GM06990 (cell line): ENCODE data around the gene CDH4.

ENCODE experiments used
- DNase-seq: peaks from one replicate; pipeline ENCODE4 v3.0.0-alpha.2; 2011; ENCODE audit not compliant: insufficient read length; ENCODE audit errors: extremely low read depth
- H3K27me3 ChIP-seq: replicated peaks from 2 replicates; pipeline ENCODE4 v1.6.0; 2011; ENCODE audit warnings: low read length; ENCODE audit not compliant: control insufficient read depth, insufficient read depth
- H3K36me3 ChIP-seq: 2 replicates; pipeline ENCODE4 v1.5.1; 2011; ENCODE audit warnings: low read length; ENCODE audit not compliant: control insufficient read depth, insufficient read depth
- H3K4me3 ChIP-seq: replicated peaks from 2 replicates; pipeline ENCODE4 v1.5.1; 2011; ENCODE audit warnings: low read depth, mild to moderate bottlenecking, control low read depth, low read length
- TF ChIP-seq, protein P1 (sequence below): IDR thresholded peaks from 2 replicates; pipeline ENCODE4 v1.5.1; 2011; ENCODE audit warnings: low read length, control low read depth, mild to moderate bottlenecking, inconsistent platforms; ENCODE audit not compliant: insufficient read depth, poor library complexity, severe bottlenecking

The CDH4 gene

DNA sequence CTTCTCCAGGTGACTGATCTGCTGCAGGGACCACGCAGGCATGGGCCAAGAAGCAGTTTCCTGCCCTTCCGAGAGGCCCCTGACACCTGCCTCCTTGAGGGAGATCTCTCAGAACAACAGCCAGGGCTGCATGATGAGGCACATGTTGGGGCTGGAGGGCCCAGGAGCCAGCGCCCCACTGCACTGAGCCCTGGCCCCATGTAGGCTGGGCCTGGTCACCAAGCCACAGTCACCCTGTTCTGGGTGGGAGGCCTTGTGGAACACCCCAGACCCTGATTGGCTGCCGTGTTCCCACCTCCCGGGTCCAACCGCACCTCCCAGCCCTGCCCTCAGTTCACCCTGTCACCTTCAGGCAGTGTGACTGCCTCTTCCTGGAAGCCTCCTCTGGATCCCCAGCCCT is 639.4 kb downstream of the CDH4 start:
- H3K4me3 ChIP-seq: no peak overlapping the region
- TF ChIP-seq, protein P1, sequence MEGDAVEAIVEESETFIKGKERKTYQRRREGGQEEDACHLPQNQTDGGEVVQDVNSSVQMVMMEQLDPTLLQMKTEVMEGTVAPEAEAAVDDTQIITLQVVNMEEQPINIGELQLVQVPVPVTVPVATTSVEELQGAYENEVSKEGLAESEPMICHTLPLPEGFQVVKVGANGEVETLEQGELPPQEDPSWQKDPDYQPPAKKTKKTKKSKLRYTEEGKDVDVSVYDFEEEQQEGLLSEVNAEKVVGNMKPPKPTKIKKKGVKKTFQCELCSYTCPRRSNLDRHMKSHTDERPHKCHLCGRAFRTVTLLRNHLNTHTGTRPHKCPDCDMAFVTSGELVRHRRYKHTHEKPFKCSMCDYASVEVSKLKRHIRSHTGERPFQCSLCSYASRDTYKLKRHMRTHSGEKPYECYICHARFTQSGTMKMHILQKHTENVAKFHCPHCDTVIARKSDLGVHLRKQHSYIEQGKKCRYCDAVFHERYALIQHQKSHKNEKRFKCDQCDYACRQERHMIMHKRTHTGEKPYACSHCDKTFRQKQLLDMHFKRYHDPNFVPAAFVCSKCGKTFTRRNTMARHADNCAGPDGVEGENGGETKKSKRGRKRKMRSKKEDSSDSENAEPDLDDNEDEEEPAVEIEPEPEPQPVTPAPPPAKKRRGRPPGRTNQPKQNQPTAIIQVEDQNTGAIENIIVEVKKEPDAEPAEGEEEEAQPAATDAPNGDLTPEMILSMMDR: no peak
- DNase-seq: no peak
- H3K27me3 ChIP-seq: no peaks in the 10 kb centered on the region
- no peaks in the 10 kb centered on the region for H3K36me3 ChIP-seq

DNA sequence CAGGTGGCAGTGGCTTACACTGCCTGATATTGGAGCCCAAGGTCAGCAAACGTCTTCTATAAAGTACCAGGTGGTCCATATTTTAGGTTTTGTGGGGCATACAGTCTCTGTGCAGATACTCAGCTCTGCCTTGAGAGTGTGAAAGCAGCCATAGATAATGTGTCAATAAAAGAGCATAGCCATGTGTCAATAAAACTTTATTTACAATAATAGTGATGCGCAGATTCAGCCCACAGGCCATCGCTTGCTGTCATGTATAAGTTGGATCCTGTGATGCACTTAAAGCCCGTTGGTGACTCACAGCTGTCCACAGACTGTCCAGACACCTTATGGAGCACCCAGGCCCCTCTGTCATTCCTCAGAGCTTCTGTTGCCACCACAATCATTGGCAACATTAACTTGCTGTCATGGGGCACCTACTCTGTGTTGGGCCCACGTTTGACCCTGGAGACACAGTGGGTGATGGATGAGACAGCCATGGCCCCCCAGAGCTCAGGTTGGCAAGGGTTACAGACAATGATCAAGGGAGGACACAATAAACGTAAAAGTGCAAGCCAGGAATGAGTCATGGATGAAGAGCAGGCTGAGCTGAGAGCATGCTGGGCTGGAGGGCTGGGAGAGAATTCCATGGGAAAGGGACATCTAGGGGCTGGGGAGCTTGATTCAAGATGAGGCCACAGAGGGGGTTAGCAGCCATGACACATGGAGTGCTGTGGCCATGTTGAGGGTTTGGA is 640.0 kb downstream of the CDH4 start:
- H3K36me3 ChIP-seq: no peaks in the 10 kb centered on the region
- H3K4me3 ChIP-seq: no peak overlapping the region
- TF ChIP-seq, protein P1: no peak
- no peak for DNase-seq
- H3K27me3 ChIP-seq: no peaks in the 10 kb centered on the region

DNA sequence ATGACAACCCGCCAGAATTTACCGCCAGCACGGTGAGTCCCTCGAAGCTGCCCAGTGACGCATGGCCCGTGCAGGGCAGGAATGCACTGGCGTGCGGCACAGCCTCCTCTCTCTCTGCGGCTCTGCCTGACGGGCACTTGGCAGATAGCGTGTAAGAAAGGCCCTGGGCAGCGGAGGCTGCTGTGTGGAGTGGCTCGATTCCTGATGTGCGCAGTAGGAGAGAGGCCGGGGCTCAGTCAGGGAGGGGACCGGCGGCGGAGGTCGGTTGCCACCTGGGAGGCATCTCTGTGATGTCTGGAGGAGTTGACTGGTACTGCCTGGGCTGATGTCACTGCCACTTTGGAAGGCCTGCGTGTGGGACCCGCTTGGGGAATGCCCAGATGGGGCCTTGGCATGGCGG is 643.0 kb downstream of the CDH4 start:
- no peak for DNase-seq
- H3K4me3 ChIP-seq: no peak overlapping the region
- TF ChIP-seq, protein P1: no peak
- no peaks in the 10 kb centered on the region for H3K27me3 ChIP-seq
- no peaks in the 10 kb centered on the region for H3K36me3 ChIP-seq

DNA sequence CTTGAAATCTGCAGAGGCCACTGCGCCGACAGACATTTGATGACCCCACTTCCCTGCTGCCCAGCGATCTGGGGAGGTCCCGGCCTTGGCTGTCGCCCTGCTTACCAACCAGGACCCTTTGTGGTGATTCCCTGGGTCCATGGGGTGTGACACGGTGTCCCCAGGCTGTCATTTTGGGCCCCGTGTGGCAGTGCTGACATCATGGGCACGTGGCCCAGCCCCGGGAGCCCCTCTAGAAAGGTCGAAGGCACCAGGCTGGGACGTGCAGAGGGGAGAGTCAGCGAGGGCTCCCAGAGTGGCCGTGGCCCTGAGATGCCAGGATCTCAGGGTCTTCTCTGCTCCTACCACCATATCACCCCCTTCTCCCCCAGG is 643.6 kb downstream of the CDH4 start:
- Histone ChIP-seq H3K27me3 (no peaks in the 10 kb centered on the region), H3K36me3 (no peaks in the 10 kb centered on the region), H3K4me3 (no peak overlapping the region)
- TF ChIP-seq, protein P1: no peak
- no peak for DNase-seq

DNA sequence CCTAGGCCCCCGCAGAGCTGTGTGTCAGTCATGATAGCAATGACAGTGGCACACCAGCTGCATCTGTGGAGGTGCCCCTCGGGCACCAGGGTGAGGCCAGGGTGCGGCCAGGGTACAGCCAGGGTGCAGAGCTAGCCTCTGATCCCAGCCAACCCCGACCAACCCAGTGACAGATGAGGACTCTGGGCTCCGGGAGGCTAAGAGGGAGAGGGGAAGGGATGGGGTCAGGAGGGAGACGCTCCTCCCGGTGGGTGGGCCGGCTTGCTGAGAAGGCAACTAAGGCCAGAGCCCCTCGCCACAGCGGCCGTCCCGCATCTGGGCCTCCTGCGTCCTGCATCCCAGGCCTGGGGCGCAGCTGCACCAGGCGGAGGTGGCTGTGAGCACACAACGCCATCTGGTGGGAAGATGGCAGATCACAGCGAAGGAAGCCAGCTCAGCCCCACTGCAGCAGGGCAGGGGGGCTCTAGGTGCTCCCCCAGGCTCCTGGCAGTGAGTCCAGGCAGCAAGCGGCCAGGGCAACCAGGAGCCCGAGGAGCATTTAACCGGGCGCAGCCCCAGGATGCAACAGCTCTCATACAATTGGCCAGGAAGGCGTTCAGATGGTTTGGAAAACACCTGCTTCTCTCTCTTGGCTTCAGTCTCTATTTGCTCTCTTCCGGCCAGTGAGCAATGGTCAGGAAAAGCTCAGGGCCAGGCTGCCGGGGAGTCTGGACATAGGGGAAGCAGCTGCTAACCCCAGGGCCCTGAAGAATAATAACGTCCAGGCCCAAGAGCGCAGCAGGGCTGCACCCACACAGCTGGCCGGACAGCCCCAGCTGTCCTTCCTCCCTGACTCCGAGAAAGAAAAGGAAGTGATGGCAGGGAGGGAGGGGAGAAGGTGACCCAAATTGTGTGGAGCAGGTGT is 644.2 kb downstream of the CDH4 start:
- H3K36me3 ChIP-seq: no peaks in the 10 kb centered on the region
- TF ChIP-seq, protein P1: peak; percentile 80
- no peaks in the 10 kb centered on the region for H3K27me3 ChIP-seq
- no peak for DNase-seq
- no peak overlapping the region for H3K4me3 ChIP-seq
